Measurements from ENCODE around the gene HBZ.
"Not testable (repeated sequence)": the region's sequence is repeated elsewhere in the genome, so short reads cannot be mapped to it uniquely, and the experiment has no call there.

HBZ gene

DNA sequence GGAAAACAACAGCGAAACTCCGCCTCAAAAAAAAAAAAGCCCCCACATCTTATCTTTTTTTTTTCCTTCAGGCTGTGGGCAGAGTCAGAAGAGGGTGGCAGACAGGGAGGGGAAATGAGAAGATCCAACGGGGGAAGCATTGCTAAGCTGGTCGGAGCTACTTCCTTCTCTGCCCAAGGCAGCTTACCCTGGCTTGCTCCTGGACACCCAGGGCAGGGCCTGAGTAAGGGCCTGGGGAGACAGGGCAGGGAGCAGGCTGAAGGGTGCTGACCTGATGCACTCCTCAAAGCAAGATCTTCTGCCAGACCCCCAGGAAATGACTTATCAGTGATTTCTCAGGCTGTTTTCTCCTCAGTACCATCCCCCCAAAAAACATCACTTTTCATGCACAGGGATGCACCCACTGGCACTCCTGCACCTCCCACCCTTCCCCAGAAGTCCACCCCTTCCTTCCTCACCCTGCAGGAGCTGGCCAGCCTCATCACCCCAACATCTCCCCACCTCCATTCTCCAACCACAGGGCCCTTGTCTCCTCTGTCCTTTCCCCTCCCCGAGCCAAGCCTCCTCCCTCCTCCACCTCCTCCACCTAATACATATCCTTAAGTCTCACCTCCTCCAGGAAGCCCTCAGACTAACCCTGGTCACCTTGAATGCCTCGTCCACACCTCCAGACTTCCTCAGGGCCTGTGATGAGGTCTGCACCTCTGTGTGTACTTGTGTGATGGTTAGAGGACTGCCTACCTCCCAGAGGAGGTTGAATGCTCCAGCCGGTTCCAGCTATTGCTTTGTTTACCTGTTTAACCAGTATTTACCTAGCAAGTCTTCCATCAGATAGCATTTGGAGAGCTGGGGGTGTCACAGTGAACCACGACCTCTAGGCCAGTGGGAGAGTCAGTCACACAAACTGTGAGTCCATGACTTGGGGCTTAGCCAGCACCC is 22.8 kb downstream of the HBZ start:
- Histone ChIP-seq H3K27me3 (replicated peaks; ENCODE audit: insufficient read depth, low read length) (peaks cover 37% of the 10 kb centered on the region), H3K36me3 (replicated peaks; ENCODE audit: insufficient read depth, low read length) (no peaks in the 10 kb centered on the region), H3K9ac (ENCODE audit: low read length) (no peak overlapping the region), H3K79me2 (ENCODE audit: low read length) (no peaks in the 10 kb centered on the region), H2AFZ (ENCODE audit: low read length) (no peak overlapping the region), H3K9me3 (replicated peaks; ENCODE audit: insufficient read depth, low read length) (no peaks in the 10 kb centered on the region), H3K4me2 (ENCODE audit: low read depth, low read length) (no peak overlapping the region), H3K4me1 (ENCODE audit: low read length) (no peaks in the 10 kb centered on the region), H3K27ac (ENCODE audit: low read length) (no peak overlapping the region), H3K4me3 (ENCODE audit: low read length) (no peak overlapping the region), H3K9me2 (replicated peaks; ENCODE audit: insufficient read depth, low read length) (no peaks in the 10 kb centered on the region), H3F3A (ENCODE audit: insufficient read depth, low read length) (no peaks in the 10 kb centered on the region), H4K20me1 (ENCODE audit: insufficient read depth, low read length) (no peaks in the 10 kb centered on the region)
- DNase-seq, result no peak
- no peak for TF ChIP-seq CTCF (IDR thresholded peaks at IDR 0.05; ENCODE audit: low read length)
- no peak for TF ChIP-seq EZH2 (optimal IDR thresholded peaks at IDR 0.05; ENCODE audit: low read depth, low read length)
- TF ChIP-seq EZH2phosphoT487 (IDR thresholded peaks at IDR 0.05; ENCODE audit: low read length), result no peak

- H3K27me3 ChIP-seq (replicated peaks; ENCODE audit: insufficient read depth, low read length), result peaks cover 35% of the 10 kb centered on the region
- not testable (repeated sequence) for DNase-seq; H3K79me2 ChIP-seq (ENCODE audit: low read length); H3K36me3 ChIP-seq (replicated peaks; ENCODE audit: insufficient read depth, low read length); H3K9me2 ChIP-seq (replicated peaks; ENCODE audit: insufficient read depth, low read length); H4K20me1 ChIP-seq (ENCODE audit: insufficient read depth, low read length); H3K27ac ChIP-seq (ENCODE audit: low read length); H2AFZ ChIP-seq (ENCODE audit: low read length); H3K9ac ChIP-seq (ENCODE audit: low read length); H3K4me3 ChIP-seq (ENCODE audit: low read length); H3K4me2 ChIP-seq (ENCODE audit: low read depth, low read length); H3F3A ChIP-seq (ENCODE audit: insufficient read depth, low read length); H3K4me1 ChIP-seq (ENCODE audit: low read length); H3K9me3 ChIP-seq (replicated peaks; ENCODE audit: insufficient read depth, low read length)
Observed at GRCh38 chr16:176006-176405, 23.6 kb downstream of the HBZ start.

DNA sequence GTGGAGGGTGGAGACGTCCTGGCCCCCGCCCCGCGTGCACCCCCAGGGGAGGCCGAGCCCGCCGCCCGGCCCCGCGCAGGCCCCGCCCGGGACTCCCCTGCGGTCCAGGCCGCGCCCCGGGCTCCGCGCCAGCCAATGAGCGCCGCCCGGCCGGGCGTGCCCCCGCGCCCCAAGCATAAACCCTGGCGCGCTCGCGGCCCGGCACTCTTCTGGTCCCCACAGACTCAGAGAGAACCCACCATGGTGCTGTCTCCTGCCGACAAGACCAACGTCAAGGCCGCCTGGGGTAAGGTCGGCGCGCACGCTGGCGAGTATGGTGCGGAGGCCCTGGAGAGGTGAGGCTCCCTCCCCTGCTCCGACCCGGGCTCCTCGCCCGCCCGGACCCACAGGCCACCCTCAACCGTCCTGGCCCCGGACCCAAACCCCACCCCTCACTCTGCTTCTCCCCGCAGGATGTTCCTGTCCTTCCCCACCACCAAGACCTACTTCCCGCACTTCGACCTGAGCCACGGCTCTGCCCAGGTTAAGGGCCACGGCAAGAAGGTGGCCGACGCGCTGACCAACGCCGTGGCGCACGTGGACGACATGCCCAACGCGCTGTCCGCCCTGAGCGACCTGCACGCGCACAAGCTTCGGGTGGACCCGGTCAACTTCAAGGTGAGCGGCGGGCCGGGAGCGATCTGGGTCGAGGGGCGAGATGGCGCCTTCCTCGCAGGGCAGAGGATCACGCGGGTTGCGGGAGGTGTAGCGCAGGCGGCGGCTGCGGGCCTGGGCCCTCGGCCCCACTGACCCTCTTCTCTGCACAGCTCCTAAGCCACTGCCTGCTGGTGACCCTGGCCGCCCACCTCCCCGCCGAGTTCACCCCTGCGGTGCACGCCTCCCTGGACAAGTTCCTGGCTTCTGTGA is 24.3 kb downstream of the HBZ start, which contains the start of gene HBA1:
Gene HBA1 (plus strand): TSS at position 204 of the 906 bp plus-strand sequence. CDS start 37 bp downstream, at position 241.
- H3K4me1 ChIP-seq (ENCODE audit: low read length); H3K4me3 ChIP-seq (ENCODE audit: low read length); H3K9ac ChIP-seq (ENCODE audit: low read length); H3K4me2 ChIP-seq (ENCODE audit: low read depth, low read length); H3K79me2 ChIP-seq (ENCODE audit: low read length); H3K36me3 ChIP-seq (replicated peaks; ENCODE audit: insufficient read depth, low read length); H3K9me3 ChIP-seq (replicated peaks; ENCODE audit: insufficient read depth, low read length); H3K9me2 ChIP-seq (replicated peaks; ENCODE audit: insufficient read depth, low read length); H2AFZ ChIP-seq (ENCODE audit: low read length); H3K27ac ChIP-seq (ENCODE audit: low read length); H4K20me1 ChIP-seq (ENCODE audit: insufficient read depth, low read length); DNase-seq; H3F3A ChIP-seq (ENCODE audit: insufficient read depth, low read length): not testable (repeated sequence)
- H3K27me3 ChIP-seq (replicated peaks; ENCODE audit: insufficient read depth, low read length), result peaks cover 29% of the 10 kb centered on the region

- H3K27me3 ChIP-seq (replicated peaks; ENCODE audit: insufficient read depth, low read length), result peaks cover 27% of the 10 kb centered on the region
Observed at GRCh38 chr16:177394-177822, 25.0 kb downstream of the HBZ start.

More at GRCh38 chr16:177394-177822, 25.0 kb downstream of the HBZ start:
- no peaks in the 10 kb centered on the region for H3K79me2 ChIP-seq (ENCODE audit: low read length)
- no peak for DNase-seq
- TF ChIP-seq CTCF (IDR thresholded peaks at IDR 0.05; ENCODE audit: low read length) (no peak), EZH2 (optimal IDR thresholded peaks at IDR 0.05; ENCODE audit: low read depth, low read length) (no peak), EZH2phosphoT487 (IDR thresholded peaks at IDR 0.05; ENCODE audit: low read length) (no peak)
- H3K4me1 ChIP-seq (ENCODE audit: low read length), result 0 out of 2 replicates have a peak, but pooled peaks cover 6% of the 10 kb centered on the region
- no peaks in the 10 kb centered on the region for H3F3A ChIP-seq (ENCODE audit: insufficient read depth, low read length)
- H2AFZ ChIP-seq (ENCODE audit: low read length), result no peak overlapping the region
- no peak overlapping the region for H3K9ac ChIP-seq (ENCODE audit: low read length)
- no peak overlapping the region for H3K4me2 ChIP-seq (ENCODE audit: low read depth, low read length)
- H3K36me3 ChIP-seq (replicated peaks; ENCODE audit: insufficient read depth, low read length), result no peaks in the 10 kb centered on the region
- H3K27ac ChIP-seq (ENCODE audit: low read length), result no peak overlapping the region
- no peak overlapping the region for H3K4me3 ChIP-seq (ENCODE audit: low read length)
- H4K20me1 ChIP-seq (ENCODE audit: insufficient read depth, low read length), result no peaks in the 10 kb centered on the region
- H3K9me2 ChIP-seq (replicated peaks; ENCODE audit: insufficient read depth, low read length), result no peaks in the 10 kb centered on the region
- H3K9me3 ChIP-seq (replicated peaks; ENCODE audit: insufficient read depth, low read length), result no peaks in the 10 kb centered on the region
